Activated CD8-positive, alpha-beta memory T cell treated with anti-CD3 and anti-CD28 coated beads, Interleukin-2, amount 50 U/mL, for 1 hour (primary cell): Measurements from ENCODE around the gene CCR5.
A peak's percentile ranks its signal among the peaks of the same experiment; 100 is the strongest.

Experiments
- DNase-seq: peaks from one replicate; pipeline ENCODE4 v3.0.0-alpha.2; 2020; ENCODE audit errors: extremely low read depth

CCR5 gene

GRCh38 chr3:46359733-46360493 lies 10.8 kb upstream of the CCR5 start:
- no peak for DNase-seq

DNA sequence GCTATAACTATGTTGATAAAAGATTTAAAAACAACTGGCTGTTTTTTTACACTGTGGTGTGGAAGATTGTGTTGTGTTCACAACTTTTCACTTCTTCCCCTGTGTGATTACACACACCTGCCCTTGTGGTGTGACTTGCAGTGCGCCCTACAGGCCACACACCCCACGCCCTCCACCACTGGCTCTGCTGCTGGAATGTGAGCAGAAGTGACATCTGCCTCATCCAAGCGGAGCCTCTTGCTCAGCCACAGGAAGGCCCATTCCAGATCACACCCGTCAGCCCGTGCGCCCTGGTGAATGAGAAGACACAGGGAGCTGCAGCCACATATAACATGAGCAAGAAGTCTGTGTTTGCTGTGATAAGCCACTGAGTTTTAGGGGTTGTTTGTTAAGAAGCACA lies 9.8 kb upstream of the CCR5 start:
- no peak for DNase-seq

DNA sequence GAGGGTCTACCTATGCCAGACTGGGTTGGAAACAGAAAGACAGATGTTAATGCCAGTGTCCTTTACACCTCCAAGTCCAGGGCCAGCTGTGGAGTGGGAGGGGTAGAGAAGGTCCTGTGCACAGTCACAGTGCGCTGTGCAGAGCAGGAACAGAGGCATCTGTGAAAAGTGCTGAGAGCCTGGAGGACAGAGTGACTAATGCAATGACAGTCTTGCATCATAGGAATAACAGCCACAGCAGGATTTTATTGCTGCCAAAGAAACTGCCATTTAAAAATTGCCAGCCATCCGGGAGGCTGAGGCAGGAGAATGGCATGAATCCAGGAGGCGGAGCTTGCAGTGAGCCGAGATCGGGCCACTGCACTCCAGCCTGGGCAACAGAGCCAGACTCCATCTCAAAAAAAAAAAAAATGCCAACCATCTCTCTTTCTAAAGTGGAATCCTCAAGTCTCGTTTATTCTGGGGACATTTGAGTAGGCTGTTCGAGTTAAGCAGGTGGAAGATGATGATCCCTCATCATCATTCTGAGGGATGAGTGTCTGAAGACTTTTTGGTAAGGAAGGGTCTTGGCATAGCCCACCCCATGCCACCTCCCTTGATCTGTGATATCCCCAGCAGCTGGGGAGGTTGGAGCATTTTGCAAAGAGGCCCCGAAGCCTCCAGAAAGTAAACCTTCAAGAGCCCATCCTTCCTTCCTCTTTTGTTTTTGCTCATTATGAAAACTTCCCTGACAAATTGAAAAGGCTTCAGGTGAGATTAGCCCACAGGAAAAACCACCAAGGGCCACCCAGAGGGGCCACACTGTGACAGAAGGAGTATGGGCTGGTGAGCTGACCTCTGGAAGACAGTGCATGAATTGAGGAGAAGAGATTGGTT lies 9.1 kb upstream of the CCR5 start:
- DNase-seq: no peak

GRCh38 chr3:46365041-46365440 lies 5.7 kb upstream of the CCR5 start:
- DNase-seq: no peak

DNA sequence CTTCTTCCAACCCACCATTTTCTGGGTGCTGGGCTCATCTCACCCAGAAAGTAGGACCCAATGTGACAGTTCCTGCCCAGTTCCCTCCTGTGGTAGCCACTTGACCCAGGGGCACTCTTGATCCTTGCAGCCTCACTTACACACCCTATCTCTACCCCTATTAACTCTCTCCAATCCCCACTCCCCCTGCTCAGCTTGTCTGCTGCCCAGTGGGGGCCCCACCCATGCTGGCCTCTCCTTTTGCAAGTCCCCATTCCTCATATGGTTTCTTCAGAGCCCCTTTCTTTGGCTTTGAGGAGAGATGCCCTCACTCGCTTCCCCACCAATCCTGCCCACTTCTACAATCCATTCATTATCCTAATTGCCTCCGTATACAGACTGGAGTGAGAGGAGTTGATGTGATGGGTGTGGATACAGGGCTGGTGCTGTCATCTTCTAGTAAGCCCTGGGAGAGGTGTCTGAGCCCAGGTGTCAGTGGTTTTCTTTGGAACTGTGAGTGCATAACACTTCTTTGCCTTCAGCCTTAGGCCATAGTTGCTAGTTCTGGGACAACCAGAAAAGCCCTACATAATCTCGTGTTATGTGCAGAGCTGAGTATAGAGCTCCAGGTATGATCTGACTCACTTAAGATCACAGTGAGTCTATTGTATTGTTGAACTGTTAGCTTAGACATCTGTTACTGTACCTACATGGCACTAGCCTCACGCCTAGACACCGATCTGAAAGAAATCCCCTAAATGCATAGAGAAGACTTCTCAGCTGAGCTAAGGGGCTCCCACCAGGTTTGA lies 4.8 kb upstream of the CCR5 start:
- DNase-seq: no peak

GRCh38 chr3:46367811-46368210 lies 2.9 kb upstream of the CCR5 start:
- DNase-seq: no peak

- peak; percentile 21 for DNase-seq
Observed at GRCh38 chr3:46368569-46368968, 2.2 kb upstream of the CCR5 start.

- no peak for DNase-seq
Observed at GRCh38 chr3:46369151-46369550, 1.6 kb upstream of the CCR5 start.

- DNase-seq: no peak
Observed at GRCh38 chr3:46369675-46370132, 1.0 kb upstream of the CCR5 start.

- DNase-seq: no peak
Observed at GRCh38 chr3:46371519-46372340, 984 bp downstream of the CCR5 start.

DNA sequence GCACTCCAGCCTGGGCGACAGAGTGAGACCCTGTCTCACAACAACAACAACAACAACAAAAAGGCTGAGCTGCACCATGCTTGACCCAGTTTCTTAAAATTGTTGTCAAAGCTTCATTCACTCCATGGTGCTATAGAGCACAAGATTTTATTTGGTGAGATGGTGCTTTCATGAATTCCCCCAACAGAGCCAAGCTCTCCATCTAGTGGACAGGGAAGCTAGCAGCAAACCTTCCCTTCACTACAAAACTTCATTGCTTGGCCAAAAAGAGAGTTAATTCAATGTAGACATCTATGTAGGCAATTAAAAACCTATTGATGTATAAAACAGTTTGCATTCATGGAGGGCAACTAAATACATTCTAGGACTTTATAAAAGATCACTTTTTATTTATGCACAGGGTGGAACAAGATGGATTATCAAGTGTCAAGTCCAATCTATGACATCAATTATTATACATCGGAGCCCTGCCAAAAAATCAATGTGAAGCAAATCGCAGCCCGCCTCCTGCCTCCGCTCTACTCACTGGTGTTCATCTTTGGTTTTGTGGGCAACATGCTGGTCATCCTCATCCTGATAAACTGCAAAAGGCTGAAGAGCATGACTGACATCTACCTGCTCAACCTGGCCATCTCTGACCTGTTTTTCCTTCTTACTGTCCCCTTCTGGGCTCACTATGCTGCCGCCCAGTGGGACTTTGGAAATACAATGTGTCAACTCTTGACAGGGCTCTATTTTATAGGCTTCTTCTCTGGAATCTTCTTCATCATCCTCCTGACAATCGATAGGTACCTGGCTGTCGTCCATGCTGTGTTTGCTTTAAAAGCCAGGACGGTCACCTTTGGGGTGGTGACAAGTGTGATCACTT lies 2.0 kb downstream of the CCR5 start:
- no peak for DNase-seq

GRCh38 chr3:46374755-46375154 lies 4.0 kb downstream of the CCR5 start:
- no peak for DNase-seq

DNA sequence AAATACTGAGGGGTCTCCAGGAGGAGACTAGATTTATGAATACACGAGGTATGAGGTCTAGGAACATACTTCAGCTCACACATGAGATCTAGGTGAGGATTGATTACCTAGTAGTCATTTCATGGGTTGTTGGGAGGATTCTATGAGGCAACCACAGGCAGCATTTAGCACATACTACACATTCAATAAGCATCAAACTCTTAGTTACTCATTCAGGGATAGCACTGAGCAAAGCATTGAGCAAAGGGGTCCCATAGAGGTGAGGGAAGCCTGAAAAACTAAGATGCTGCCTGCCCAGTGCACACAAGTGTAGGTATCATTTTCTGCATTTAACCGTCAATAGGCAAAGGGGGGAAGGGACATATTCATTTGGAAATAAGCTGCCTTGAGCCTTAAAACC lies 4.5 kb downstream of the CCR5 start:
- no peak for DNase-seq

- no peak for DNase-seq
Observed at GRCh38 chr3:46375814-46376213, 5.1 kb downstream of the CCR5 start.

- no peak for DNase-seq
Observed at GRCh38 chr3:46378426-46378942, 7.7 kb downstream of the CCR5 start.

- DNase-seq: no peak
Observed at GRCh38 chr3:46380471-46381221, 9.9 kb downstream of the CCR5 start.

DNA sequence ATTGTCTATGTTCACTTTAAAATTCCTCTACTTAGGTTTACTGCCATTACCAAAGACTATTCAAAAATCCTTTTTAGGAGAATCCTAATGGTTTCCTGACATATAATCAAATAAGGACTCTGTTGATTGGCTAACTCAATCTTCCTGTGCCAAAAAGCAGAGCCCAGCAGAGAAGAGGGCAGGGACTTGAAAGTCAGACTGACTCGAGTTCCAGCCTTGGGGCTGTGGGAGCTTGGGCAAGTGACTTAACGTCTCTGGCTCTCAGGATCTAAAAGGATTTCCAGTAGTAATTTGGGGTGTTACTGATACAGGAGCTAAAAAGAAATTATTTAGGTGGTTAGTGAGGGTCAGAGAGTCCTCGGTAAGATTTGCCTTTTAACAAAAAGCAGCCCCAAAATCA lies 10.9 kb downstream of the CCR5 start:
- DNase-seq: no peak

DNA sequence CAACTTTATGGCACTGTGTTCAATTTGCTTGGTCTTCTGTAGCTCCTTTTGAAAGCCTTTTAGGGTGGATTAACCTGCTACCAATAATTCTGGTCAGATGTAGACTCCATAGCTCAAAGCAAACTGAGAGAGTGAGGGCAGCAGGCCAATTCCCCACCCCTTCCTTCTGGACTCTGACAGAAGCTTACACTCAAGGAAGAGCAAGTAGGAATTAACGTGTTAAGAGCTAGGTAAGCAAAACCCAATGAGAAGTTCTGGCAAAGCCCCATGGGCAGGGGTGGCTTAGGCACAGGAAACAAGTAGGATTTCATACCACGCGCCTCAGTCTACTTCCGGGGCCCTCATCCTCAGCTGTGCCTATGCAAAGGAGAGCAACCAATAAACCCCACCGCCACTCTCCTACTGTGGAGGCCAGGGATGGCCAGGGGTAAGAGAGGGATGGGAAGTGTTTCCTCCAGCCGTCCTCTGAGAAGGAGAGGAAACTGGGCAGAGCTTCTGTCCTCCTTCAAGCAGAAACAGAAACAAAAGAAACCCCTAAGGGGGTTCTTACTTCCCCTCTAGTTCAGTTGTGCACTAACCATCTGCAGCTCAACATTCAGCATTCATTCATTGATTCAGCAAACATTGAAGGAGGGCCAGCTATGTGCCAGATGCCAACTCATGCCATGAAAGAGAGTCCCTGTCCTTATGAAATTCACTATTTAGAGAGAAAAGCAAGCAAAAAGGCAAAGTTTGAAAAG lies 12.6 kb downstream of the CCR5 start:
- DNase-seq: no peak

GRCh38 chr3:46383951-46384330 lies 13.2 kb downstream of the CCR5 start:
- no peak for DNase-seq
